Measurements from ENCODE around the gene KIF17.

Gene KIF17

GRCh38 chr1:20640183-20640597 lies 77.6 kb downstream of the KIF17 start:
- Histone ChIP-seq H3K9me2 (replicated peaks; ENCODE audit: control insufficient read depth, low read length) (no peaks in the 10 kb centered on the region), H3K27ac (ENCODE audit: low read depth, low read length) (no peak overlapping the region), H3K79me2 (ENCODE audit: control insufficient read depth, low read length) (no peaks in the 10 kb centered on the region), H3K9me3 (ENCODE audit: control insufficient read depth, insufficient read depth, low read length) (no peaks in the 10 kb centered on the region), H3K36me3 (ENCODE audit: control insufficient read depth, low read length) (no peaks in the 10 kb centered on the region), H4K20me1 (ENCODE audit: control insufficient read depth, insufficient read depth, low read depth, low read length) (no peaks in the 10 kb centered on the region), H3K4me3 (ENCODE audit: low read length) (no peak overlapping the region), H3K27me3 (ENCODE audit: control insufficient read depth, low read length) (no peaks in the 10 kb centered on the region), H3K4me2 (ENCODE audit: low read length) (no peak overlapping the region), H3K4me1 (ENCODE audit: control insufficient read depth, low read length) (no peaks in the 10 kb centered on the region), H3F3A (ENCODE audit: control insufficient read depth, insufficient read depth) (no peaks in the 10 kb centered on the region)
- TF ChIP-seq, protein P1, sequence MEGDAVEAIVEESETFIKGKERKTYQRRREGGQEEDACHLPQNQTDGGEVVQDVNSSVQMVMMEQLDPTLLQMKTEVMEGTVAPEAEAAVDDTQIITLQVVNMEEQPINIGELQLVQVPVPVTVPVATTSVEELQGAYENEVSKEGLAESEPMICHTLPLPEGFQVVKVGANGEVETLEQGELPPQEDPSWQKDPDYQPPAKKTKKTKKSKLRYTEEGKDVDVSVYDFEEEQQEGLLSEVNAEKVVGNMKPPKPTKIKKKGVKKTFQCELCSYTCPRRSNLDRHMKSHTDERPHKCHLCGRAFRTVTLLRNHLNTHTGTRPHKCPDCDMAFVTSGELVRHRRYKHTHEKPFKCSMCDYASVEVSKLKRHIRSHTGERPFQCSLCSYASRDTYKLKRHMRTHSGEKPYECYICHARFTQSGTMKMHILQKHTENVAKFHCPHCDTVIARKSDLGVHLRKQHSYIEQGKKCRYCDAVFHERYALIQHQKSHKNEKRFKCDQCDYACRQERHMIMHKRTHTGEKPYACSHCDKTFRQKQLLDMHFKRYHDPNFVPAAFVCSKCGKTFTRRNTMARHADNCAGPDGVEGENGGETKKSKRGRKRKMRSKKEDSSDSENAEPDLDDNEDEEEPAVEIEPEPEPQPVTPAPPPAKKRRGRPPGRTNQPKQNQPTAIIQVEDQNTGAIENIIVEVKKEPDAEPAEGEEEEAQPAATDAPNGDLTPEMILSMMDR (IDR thresholded peaks at IDR 0.05; ENCODE audit: low read depth, low read length, poor library complexity, severe bottlenecking) = peak; percentile 91
- TF ChIP-seq EZH2phosphoT487 (IDR thresholded peaks at IDR 0.05; ENCODE audit: borderline replicate concordance, low read length) = no peak

GRCh38 chr1:20636785-20637347 lies 80.9 kb downstream of the KIF17 start:
- H3K27me3 ChIP-seq (ENCODE audit: control insufficient read depth, low read length) = no peaks in the 10 kb centered on the region
- H3K36me3 ChIP-seq (ENCODE audit: control insufficient read depth, low read length) = no peaks in the 10 kb centered on the region
- no peak for TF ChIP-seq EZH2phosphoT487 (IDR thresholded peaks at IDR 0.05; ENCODE audit: borderline replicate concordance, low read length)
- TF ChIP-seq, protein P1 (IDR thresholded peaks at IDR 0.05; ENCODE audit: low read depth, low read length, poor library complexity, severe bottlenecking) = no peak
- H3F3A ChIP-seq (ENCODE audit: control insufficient read depth, insufficient read depth) = no peaks in the 10 kb centered on the region
- no peak overlapping the region for H3K27ac ChIP-seq (ENCODE audit: low read depth, low read length)
- peaks cover 12% of the 10 kb centered on the region for H3K4me1 ChIP-seq (ENCODE audit: control insufficient read depth, low read length)
- H3K79me2 ChIP-seq (ENCODE audit: control insufficient read depth, low read length) = no peaks in the 10 kb centered on the region
- H4K20me1 ChIP-seq (ENCODE audit: control insufficient read depth, insufficient read depth, low read depth, low read length) = no peaks in the 10 kb centered on the region
- H3K9me3 ChIP-seq (ENCODE audit: control insufficient read depth, insufficient read depth, low read length) = no peaks in the 10 kb centered on the region
- no peak overlapping the region for H3K4me3 ChIP-seq (ENCODE audit: low read length)
- H3K9me2 ChIP-seq (replicated peaks; ENCODE audit: control insufficient read depth, low read length) = no peaks in the 10 kb centered on the region
- H3K4me2 ChIP-seq (ENCODE audit: low read length) = no peak overlapping the region

GRCh38 chr1:20634594-20635084 lies 83.2 kb downstream of the KIF17 start:
- H3K36me3 ChIP-seq (ENCODE audit: control insufficient read depth, low read length) = no peaks in the 10 kb centered on the region

More at GRCh38 chr1:20634594-20635084, 83.2 kb downstream of the KIF17 start:
- Histone ChIP-seq H3K4me2 (ENCODE audit: low read length) (peak overlapping the region; percentile 84), H3K4me1 (ENCODE audit: control insufficient read depth, low read length) (peaks cover 12% of the 10 kb centered on the region), H3K9me2 (replicated peaks; ENCODE audit: control insufficient read depth, low read length) (no peaks in the 10 kb centered on the region), H4K20me1 (ENCODE audit: control insufficient read depth, insufficient read depth, low read depth, low read length) (no peaks in the 10 kb centered on the region), H3K79me2 (ENCODE audit: control insufficient read depth, low read length) (no peaks in the 10 kb centered on the region), H3F3A (ENCODE audit: control insufficient read depth, insufficient read depth) (no peaks in the 10 kb centered on the region), H3K4me3 (ENCODE audit: low read length) (peak overlapping the region; percentile 82), H3K27me3 (ENCODE audit: control insufficient read depth, low read length) (0 out of 2 replicates have a peak, but pooled peaks cover 5% of the 10 kb centered on the region), H3K9me3 (ENCODE audit: control insufficient read depth, insufficient read depth, low read length) (no peaks in the 10 kb centered on the region), H3K27ac (ENCODE audit: low read depth, low read length) (no peak overlapping the region)
- TF ChIP-seq, protein P1 (IDR thresholded peaks at IDR 0.05; ENCODE audit: low read depth, low read length, poor library complexity, severe bottlenecking) = no peak
- no peak for TF ChIP-seq EZH2phosphoT487 (IDR thresholded peaks at IDR 0.05; ENCODE audit: borderline replicate concordance, low read length)

All from DOHH2 (cell line).